H1 (cell line): ENCODE results near the gene RAD50. TPM values are rescaled to one million over a fixed set of nuclear protein-coding genes. Genes with fewer than 3 reads are reported as not detected.

ENCODE experiments used
- BRCA1 ChIP-seq: IDR thresholded peaks from 2 replicates; pipeline ENCODE4 v1.6.1; 2012; ENCODE audit warnings: low read depth, low read length, improper control_type of control experiment
- CBX5 ChIP-seq: fragments of 300-800, 300-1000 bp; sonication (generic); IDR thresholded peaks from 2 replicates; pipeline ENCODE4 v1.7.1; 2016; ENCODE audit warnings: antibody characterized with exemption, low read length, low read depth
- CHD7 ChIP-seq: fragments of 300-600 bp; sonication (generic); IDR thresholded peaks from 2 replicates; pipeline ENCODE4 v1.7.1; 2012; ENCODE audit warnings: low read length, moderate library complexity, mild to moderate bottlenecking, inconsistent platforms; ENCODE audit not compliant: insufficient replicate concordance
- EZH2 ChIP-seq: fragments of 200-600 bp; sonication (generic); IDR thresholded peaks from 2 replicates; pipeline ENCODE4 v1.7.1; 2012; ENCODE audit warnings: low read depth, mild to moderate bottlenecking, moderate library complexity, low read length, inconsistent platforms; ENCODE audit not compliant: severe bottlenecking
- KDM1A ChIP-seq: fragments of 200-600, 300-600 bp; sonication (generic); IDR thresholded peaks from 2 replicates; pipeline ENCODE4 v1.7.1; 2016; ENCODE audit warnings: mild to moderate bottlenecking, low read length, borderline replicate concordance
- POLR2AphosphoS5 ChIP-seq: IDR thresholded peaks from 2 replicates; pipeline ENCODE4 v1.6.1; 2011; ENCODE audit warnings: low read depth, low read length
- RNF2 ChIP-seq: fragments of 200-900, 300-1000 bp; sonication (generic); IDR thresholded peaks from 2 replicates; pipeline ENCODE4 v1.7.1; 2016; ENCODE audit warnings: borderline replicate concordance, low read depth, mild to moderate bottlenecking, antibody characterized with exemption, low read length; ENCODE audit not compliant: poor library complexity, severe bottlenecking; ENCODE audit errors: missing control alignments
- SAP30 ChIP-seq: fragments of 300-600 bp; sonication (generic); IDR thresholded peaks from 2 replicates; pipeline ENCODE4 v1.7.1; 2012; ENCODE audit warnings: low read length, moderate library complexity, mild to moderate bottlenecking, inconsistent platforms; ENCODE audit not compliant: insufficient read depth, insufficient replicate concordance
- YY1 ChIP-seq: IDR thresholded peaks from 2 replicates; pipeline ENCODE4 v1.6.1; 2011; ENCODE audit warnings: low read depth, mild to moderate bottlenecking, low read length
- polyA plus RNA-seq, 7 experiments: library from polyadenylated mRNA; depleted of rRNA in 3 of 7; stranded (reverse) in 5 of 7; unstranded in 2 of 7; fragments of >200 nt in 5 of 7; fragments of 200-250 nt in 2 of 7; gene quantifications; 1 replicate in 5 of 7; 2 replicates in 1 of 7; 4 replicates in 1 of 7; pipeline versions ENCODE4 v1.2.1 to v1.2.3, GENCODE V29; 2011 to 2013; ENCODE audit warnings: missing spikeins in 2 of 7, mixed read lengths in 2 of 7
- total RNA-seq: library from RNA; stranded (reverse); fragmentation: NEBNext Ultra II Directional; extraction: Animal tissue kit (Norgen Biotek cat#: 25700); gene quantifications from 2 replicates; pipeline ENCODE4 v1.2.1, GENCODE V29; 2021

RAD50 gene
- total and polyA plus RNA-seq, 2 of the 8 experiments (the other 6 are each of a cell fraction or from before 2014, with no cell fraction given): 10.1 to 39.4 TPM

- TF ChIP-seq CHD7 (no peak), RNF2 (peak; percentile 72), YY1 (peak; percentile 15; the same call in 1 of the 2 replicates), SAP30 (no peak), POLR2AphosphoS5 (no peak), KDM1A (no peak), EZH2 (peak; percentile 57), BRCA1 (no peak), CBX5 (no peak)
Measured at GRCh38 chr5:132655821-132656773, 99.3 kb downstream of the RAD50 start (continued).
